K562 (cell line): ENCODE results near the gene CEP192. TPM values are rescaled to one million over a fixed set of nuclear protein-coding genes. Genes with fewer than 3 reads are reported as not detected.

Experiments used
- CUX1 ChIP-seq: fragments of 200-800 bp; sonication (Bioruptor generic); IDR thresholded peaks from 2 replicates; pipeline ENCODE4 v1.6.1; 2016; ENCODE audit warnings: missing genetic modification characterization, missing compliant biosample characterization
- HIVEP1 ChIP-seq: fragments of 250-450 bp; sonication (Bioruptor Pico); IDR thresholded peaks from 2 replicates; pipeline ENCODE4 v1.4.0; 2020; ENCODE audit warnings: mild to moderate bottlenecking
- NR1H2 ChIP-seq: sonication (generic); formaldehyde crosslinking; IDR thresholded peaks from 2 replicates; pipeline ENCODE4 v1.4.0; 2020; ENCODE audit warnings: mild to moderate bottlenecking, missing genetic modification reagents
- POU5F1 ChIP-seq: fragments of 150-350 bp; IDR thresholded peaks from 2 replicates; pipeline ENCODE4 v1.6.1; 2014; ENCODE audit warnings: borderline replicate concordance, low read length, low read depth, mild to moderate bottlenecking; ENCODE audit not compliant: partially characterized antibody
- SMARCC2 ChIP-seq: fragments of 450-650 bp; IDR thresholded peaks from 2 replicates; pipeline ENCODE4 v1.6.1; 2017; ENCODE audit warnings: antibody characterized with exemption, moderate library complexity, mild to moderate bottlenecking, low read depth
- polyA plus RNA-seq, 8 experiments: library from polyadenylated mRNA; depleted of rRNA in 4 of 8; stranded (reverse) in 5 of 8; unstranded in 3 of 8; fragments of >200 nt; fragmentation: Nextera tagmentation in 2 of 8; fragmentation: Illumina TruSeq in 1 of 8; extraction: Ambion mirVana in 2 of 8; extraction: Trizol in 1 of 8; gene quantifications; 2 replicates each; pipeline versions ENCODE4 v1.2.1 to v1.2.3, GENCODE V29; 2011 to 2014; ENCODE audit warnings: inconsistent platforms in 1 of 8, missing spikeins in 1 of 8
- total RNA-seq, 7 experiments: library from RNA; depleted of rRNA in 6 of 7; stranded (reverse); fragments of >200 nt in 6 of 7; fragmentation: Illumina TruSeq in 2 of 7; extraction: Trizol in 2 of 7; gene quantifications; 2 replicates each; pipeline versions ENCODE4 v1.2.1 to v1.2.3, GENCODE V29; 2011 to 2021; ENCODE audit warnings: low replicate concordance in 1 of 7

Gene CEP192
- total and polyA plus RNA-seq, 9 of the 15 experiments (the other 6 are each of a cell fraction or from before 2014, with no cell fraction given) = 14.4 to 54.4 (median 35.8) TPM

- TF ChIP-seq CUX1 (CRISPR knock-in tag) = no peak
- no peak for TF ChIP-seq POU5F1
- no peak for TF ChIP-seq SMARCC2
- no peak for TF ChIP-seq NR1H2
- TF ChIP-seq HIVEP1 (CRISPR knock-in tag) = no peak
- TF ChIP-seq, all 486 proteins: peak for 0
Measured at GRCh38 chr18:13026583-13027270, 35.6 kb downstream of the CEP192 start (continued).
